ENCODE data around the gene WFS1. TPM values are rescaled to one million over a fixed set of nuclear protein-coding genes. Genes with fewer than 3 reads are reported as not detected.

The WFS1 gene
- total RNA-seq, 1 experiment from 2014 or later = 21.5 TPM

GRCh38 chr4:6318206-6318605 is 48.6 kb downstream of the WFS1 start:
- ChIA-PET RAD21 (ENCODE audit: low non-redundant PET in 1 of 2, low total read pairs in 2 of 2, uncharacterized antibody in 2 of 2, unreplicated experiment in 2 of 2) (no interaction called here), CTCF (no interaction called here), POLR2A (no interaction called here)
- no peak overlapping the region for H2AFZ ChIP-seq (ENCODE audit: low read depth, low read length, poor library complexity, severe bottlenecking)
- TF ChIP-seq ATF3 (IDR thresholded peaks at IDR 0.05) (no peak), EZH2 (IDR thresholded peaks at IDR 0.05) (no peak), SP1 (IDR thresholded peaks at IDR 0.05; ENCODE audit: low read depth) (no peak)
- no TSS peak for BruUV-seq (replicated peaks)
- no peak overlapping the region for H3K4me2 ChIP-seq (ENCODE audit: low read length)
- H4K20me1 ChIP-seq (ENCODE audit: insufficient read depth) = no peaks in the 10 kb centered on the region
- H3K9ac ChIP-seq (ENCODE audit: low read length) = no peak overlapping the region
- intact Hi-C loops (cut with micrococcal nuclease) = no loop called here
- no peaks in the 10 kb centered on the region for H3K36me3 ChIP-seq (ENCODE audit: control insufficient read depth in 1 of 2, insufficient read depth in 2 of 2, low read length in 2 of 2)
- no peaks in the 10 kb centered on the region for H3K9me2 ChIP-seq (ENCODE audit: insufficient read depth)
- H3K79me2 ChIP-seq (ENCODE audit: insufficient read depth, low read length) = no peaks in the 10 kb centered on the region
- ATAC-seq = no peak
- H3K27me3 ChIP-seq (ENCODE audit: insufficient read depth, low read length) = no peaks in the 10 kb centered on the region
- no peaks in the 10 kb centered on the region for H3K4me1 ChIP-seq (ENCODE audit: control insufficient read depth in 1 of 2, insufficient read depth in 2 of 2, low read length in 2 of 2)
- no peak overlapping the region for H3K4me3 ChIP-seq (replicated peaks in 1 of 2; ENCODE audit: low read depth in 1 of 2, low read length in 2 of 2)
- DNase-seq (ENCODE audit: low read depth, low spot score) = no peak
- no peak overlapping the region for H3K27ac ChIP-seq (ENCODE audit: low read depth, low read length)
- no peaks in the 10 kb centered on the region for H3K9me3 ChIP-seq (ENCODE audit: control insufficient read depth in 1 of 2, insufficient read depth in 1 of 2, low read depth in 1 of 2, low read length in 2 of 2)

GRCh38 chr4:6319530-6320150 is 50.0 kb downstream of the WFS1 start:
- no peak overlapping the region for H2AFZ ChIP-seq (ENCODE audit: low read depth, low read length, poor library complexity, severe bottlenecking)
- no peak for TF ChIP-seq ATF3 (IDR thresholded peaks at IDR 0.05)
- no peak for TF ChIP-seq TCF7L2 (IDR thresholded peaks at IDR 0.05; ENCODE audit: borderline replicate concordance, extremely low read depth, insufficient read depth, insufficient read length)
- CTCF ChIA-PET = interaction anchor here (1.4 to 1.8 kb wide), 2 partner anchors 12 to 55 kb away, joined by 3 to 9 read pairs; no protein-coding TSS in a partner anchor
- no peak overlapping the region for H3K4me3 ChIP-seq (replicated peaks in 1 of 2; ENCODE audit: low read depth in 1 of 2, low read length in 2 of 2)
- H3K4me1 ChIP-seq (ENCODE audit: control insufficient read depth in 1 of 2, insufficient read depth in 2 of 2, low read length in 2 of 2) = peaks cover 0 to under 1% of the 10 kb centered on the region in 2 experiments; a peak in 2 of 4 replicates
- no peak overlapping the region for H3K27ac ChIP-seq (ENCODE audit: low read depth, low read length)
- intact Hi-C loops (cut with micrococcal nuclease) = no loop called here
- BruUV-seq (replicated peaks) = no TSS peak
- H3K9me3 ChIP-seq (ENCODE audit: control insufficient read depth in 1 of 2, insufficient read depth in 1 of 2, low read depth in 1 of 2, low read length in 2 of 2) = no peaks in the 10 kb centered on the region
- H4K20me1 ChIP-seq (ENCODE audit: insufficient read depth) = no peaks in the 10 kb centered on the region
- POLR2A ChIA-PET = no interaction called here
- no peaks in the 10 kb centered on the region for H3K9me2 ChIP-seq (ENCODE audit: insufficient read depth)
- no peak overlapping the region for H3K4me2 ChIP-seq (ENCODE audit: low read length)
- no peaks in the 10 kb centered on the region for H3K79me2 ChIP-seq (ENCODE audit: insufficient read depth, low read length)
- no peaks in the 10 kb centered on the region for H3K27me3 ChIP-seq (ENCODE audit: insufficient read depth, low read length)
- H3K9ac ChIP-seq (ENCODE audit: low read length) = no peak overlapping the region
- RAD21 ChIA-PET (ENCODE audit: low non-redundant PET in 1 of 2, low total read pairs in 2 of 2, uncharacterized antibody in 2 of 2, unreplicated experiment in 2 of 2) = no interaction called here
- DNase-seq (ENCODE audit: low read depth, low spot score) (no peak), ATAC-seq (no peak)
- H3K36me3 ChIP-seq (ENCODE audit: control insufficient read depth in 1 of 2, insufficient read depth in 2 of 2, low read length in 2 of 2) = no peaks in the 10 kb centered on the region

Data from HCT116 (cell line).